ENCODE measurements around the gene KRTAP13-3. TPM values are rescaled to one million over a fixed set of nuclear protein-coding genes. Genes with fewer than 3 reads are reported as not detected.

Gene KRTAP13-3
- total RNA-seq, 1 experiment from 2014 or later = not detected

DNA sequence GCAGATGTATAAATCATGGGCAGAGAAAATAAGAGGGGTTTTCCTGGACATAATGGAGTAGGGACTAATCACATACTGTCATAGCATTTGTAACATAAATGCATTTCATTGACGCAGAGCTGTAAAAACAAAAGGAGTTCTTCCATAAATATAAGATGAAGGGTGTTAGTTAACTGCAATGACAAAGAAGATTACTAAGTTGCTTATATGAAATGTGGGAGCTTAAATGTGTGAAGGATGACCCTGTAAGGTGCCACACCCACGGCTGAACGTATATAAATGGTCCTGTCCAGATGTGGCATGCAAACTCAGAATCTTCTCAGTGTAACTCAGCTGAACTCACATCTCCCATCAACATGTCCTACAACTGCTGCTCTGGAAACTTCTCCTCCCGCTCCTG lies 30.0 kb downstream of the KRTAP13-3 start, which contains the start of gene KRTAP13-1:
Gene KRTAP13-1 (plus strand): TSS at position 301 of the 400 bp plus-strand sequence. CDS start 56 bp downstream, at position 357.
- H4K20me1 ChIP-seq (ENCODE audit: control insufficient read depth, insufficient read depth, insufficient read length) = no peaks in the 10 kb centered on the region
- H2BK15ac ChIP-seq (ENCODE audit: low read depth, low read length) = no peak within 1 kb of the TSS
- H3K23ac ChIP-seq (ENCODE audit: insufficient read length, low read depth, low read length) = no peak within 1 kb of the TSS
- no peaks in the 10 kb centered on the region for H3K23me2 ChIP-seq (ENCODE audit: insufficient read length, low read depth, low read length, poor library complexity, severe bottlenecking)
- no peak within 1 kb of the TSS for H3K4me3 Mint-ChIP-seq
- H3K4me1 Mint-ChIP-seq = no peaks in the 10 kb centered on the region
- no peak within 1 kb of the TSS for H4K91ac ChIP-seq (ENCODE audit: insufficient read length, low read depth, low read length)
- no peak within 1 kb of the TSS for H3K27ac ChIP-seq (ENCODE audit: insufficient read length, low read depth, low read length)
- no peaks in the 10 kb centered on the region for H3K79me1 ChIP-seq (ENCODE audit: insufficient read depth, low read depth, low read length, poor library complexity, severe bottlenecking)
- no peak within 1 kb of the TSS for H2BK120ac ChIP-seq (ENCODE audit: low read depth, low read length, poor library complexity, severe bottlenecking)
- DNase-seq = no peak
- no peak within 1 kb of the TSS for H2BK12ac ChIP-seq (ENCODE audit: insufficient read length, low read depth, low read length)
- no peak within 1 kb of the TSS for H3K56ac ChIP-seq (ENCODE audit: insufficient read length, low read depth, low read length)
- no peak within 1 kb of the TSS for H3K9ac ChIP-seq (ENCODE audit: extremely low read depth, insufficient read length, low read length)
- H2BK5ac ChIP-seq (ENCODE audit: insufficient read length, low read length) = no peak within 1 kb of the TSS
- no peak within 1 kb of the TSS for H3K18ac ChIP-seq (ENCODE audit: insufficient read length, low read depth, low read length)
- no peaks in the 10 kb centered on the region for H3K27me3 Mint-ChIP-seq (ENCODE audit: low read depth)
- H2AFZ ChIP-seq (ENCODE audit: low read length) = no peak within 1 kb of the TSS
- no peak within 1 kb of the TSS for H4K8ac ChIP-seq (replicated peaks; ENCODE audit: insufficient read length, low read depth, low read length)
- no peak within 1 kb of the TSS for H4K5ac ChIP-seq (ENCODE audit: insufficient read length, low read depth, low read length)
- H2BK20ac ChIP-seq (ENCODE audit: low read depth, low read length, poor library complexity, severe bottlenecking) = no peak within 1 kb of the TSS
- H3T11ph ChIP-seq (ENCODE audit: low read length) = no peak within 1 kb of the TSS
- no peak within 1 kb of the TSS for H3K14ac ChIP-seq (ENCODE audit: insufficient read depth, low read length)
- TF ChIP-seq, protein P1, sequence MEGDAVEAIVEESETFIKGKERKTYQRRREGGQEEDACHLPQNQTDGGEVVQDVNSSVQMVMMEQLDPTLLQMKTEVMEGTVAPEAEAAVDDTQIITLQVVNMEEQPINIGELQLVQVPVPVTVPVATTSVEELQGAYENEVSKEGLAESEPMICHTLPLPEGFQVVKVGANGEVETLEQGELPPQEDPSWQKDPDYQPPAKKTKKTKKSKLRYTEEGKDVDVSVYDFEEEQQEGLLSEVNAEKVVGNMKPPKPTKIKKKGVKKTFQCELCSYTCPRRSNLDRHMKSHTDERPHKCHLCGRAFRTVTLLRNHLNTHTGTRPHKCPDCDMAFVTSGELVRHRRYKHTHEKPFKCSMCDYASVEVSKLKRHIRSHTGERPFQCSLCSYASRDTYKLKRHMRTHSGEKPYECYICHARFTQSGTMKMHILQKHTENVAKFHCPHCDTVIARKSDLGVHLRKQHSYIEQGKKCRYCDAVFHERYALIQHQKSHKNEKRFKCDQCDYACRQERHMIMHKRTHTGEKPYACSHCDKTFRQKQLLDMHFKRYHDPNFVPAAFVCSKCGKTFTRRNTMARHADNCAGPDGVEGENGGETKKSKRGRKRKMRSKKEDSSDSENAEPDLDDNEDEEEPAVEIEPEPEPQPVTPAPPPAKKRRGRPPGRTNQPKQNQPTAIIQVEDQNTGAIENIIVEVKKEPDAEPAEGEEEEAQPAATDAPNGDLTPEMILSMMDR (conservative IDR thresholded peaks at IDR 0.05) = no peak
- H3K4me1 ChIP-seq (ENCODE audit: insufficient read depth, low read length) = no peaks in the 10 kb centered on the region
- WGBS (ENCODE audit: extremely low coverage, insufficient read length, low lambda C conversion rate) = no CpG with 5 or more reads among the region's 4 CpGs
- peaks cover 3 to 4% of the 10 kb centered on the region in 2 experiments; a peak in 3 of 5 replicates for H3K9me3 Mint-ChIP-seq
- H3K4ac ChIP-seq (ENCODE audit: low read depth, low read length) = no peak within 1 kb of the TSS
- no peaks in the 10 kb centered on the region for H3K27me3 ChIP-seq (ENCODE audit: insufficient read depth, low read length)
- H2AK5ac ChIP-seq (ENCODE audit: insufficient read length, low read length) = no peak within 1 kb of the TSS
- no peaks in the 10 kb centered on the region for H3K9me3 ChIP-seq (ENCODE audit: control insufficient read depth, low read depth, low read length)
- no peak within 1 kb of the TSS for H3K27ac Mint-ChIP-seq
- no peaks in the 10 kb centered on the region; a peak in 1 of 7 replicates for H3K36me3 Mint-ChIP-seq (ENCODE audit: insufficient read depth in 1 of 3, low read depth in 3 of 3)
- H3K4me2 ChIP-seq (ENCODE audit: insufficient read depth, insufficient read length, low read length) = no peak within 1 kb of the TSS
- no peaks in the 10 kb centered on the region for H3K79me2 ChIP-seq (ENCODE audit: insufficient read depth, low read length)
